ENCODE data around the gene ABTB1.

ABTB1 gene

DNA sequence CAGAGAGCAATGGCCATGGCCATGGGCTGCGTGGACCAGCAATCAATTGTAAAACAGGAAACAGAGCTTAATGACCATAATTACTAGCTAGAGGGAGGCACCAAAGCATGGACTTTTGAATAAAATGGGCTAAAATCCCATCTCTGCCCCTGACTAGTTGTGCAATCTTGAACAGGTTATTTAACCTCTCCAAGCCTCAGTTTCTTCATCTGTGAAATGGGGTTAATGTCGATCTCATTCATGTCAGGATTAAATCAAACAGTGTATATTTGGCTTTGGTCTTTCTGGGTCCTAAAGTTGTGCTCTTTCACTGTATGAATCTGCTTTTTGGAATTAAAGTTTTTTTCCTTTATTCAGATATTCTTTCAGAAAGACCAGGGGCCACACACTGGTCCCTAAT, 36.1 kb downstream of the ABTB1 start:
- Histone ChIP-seq H4K20me1 (ENCODE audit: insufficient read depth, low read length) (no peaks in the 10 kb centered on the region), H3K9me3 (ENCODE audit: low read length) (no peaks in the 10 kb centered on the region), H3K4me1 (ENCODE audit: insufficient read depth, low read length, severe bottlenecking) (no peaks in the 10 kb centered on the region), H3K4me2 (ENCODE audit: low read length) (no peak overlapping the region), H3K4me3 (ENCODE audit: low read depth, low read length, poor library complexity, severe bottlenecking) (no peak overlapping the region), H3K9me2 (ENCODE audit: low read depth, low read length) (no peaks in the 10 kb centered on the region), H2AFZ (ENCODE audit: low read length) (no peak overlapping the region), H3K27me3 (ENCODE audit: insufficient read depth, low read length) (no peaks in the 10 kb centered on the region), H3K27ac (ENCODE audit: low read depth, low read length, poor library complexity, severe bottlenecking) (no peak overlapping the region), H3K79me2 (ENCODE audit: insufficient read depth, low read length) (no peaks in the 10 kb centered on the region), H3K36me3 (ENCODE audit: insufficient read depth, low read length) (no peaks in the 10 kb centered on the region), H3K9ac (ENCODE audit: low read length) (no peak overlapping the region), H3F3A (ENCODE audit: insufficient read depth, low read length) (no peaks in the 10 kb centered on the region)
- TF ChIP-seq, protein P1, sequence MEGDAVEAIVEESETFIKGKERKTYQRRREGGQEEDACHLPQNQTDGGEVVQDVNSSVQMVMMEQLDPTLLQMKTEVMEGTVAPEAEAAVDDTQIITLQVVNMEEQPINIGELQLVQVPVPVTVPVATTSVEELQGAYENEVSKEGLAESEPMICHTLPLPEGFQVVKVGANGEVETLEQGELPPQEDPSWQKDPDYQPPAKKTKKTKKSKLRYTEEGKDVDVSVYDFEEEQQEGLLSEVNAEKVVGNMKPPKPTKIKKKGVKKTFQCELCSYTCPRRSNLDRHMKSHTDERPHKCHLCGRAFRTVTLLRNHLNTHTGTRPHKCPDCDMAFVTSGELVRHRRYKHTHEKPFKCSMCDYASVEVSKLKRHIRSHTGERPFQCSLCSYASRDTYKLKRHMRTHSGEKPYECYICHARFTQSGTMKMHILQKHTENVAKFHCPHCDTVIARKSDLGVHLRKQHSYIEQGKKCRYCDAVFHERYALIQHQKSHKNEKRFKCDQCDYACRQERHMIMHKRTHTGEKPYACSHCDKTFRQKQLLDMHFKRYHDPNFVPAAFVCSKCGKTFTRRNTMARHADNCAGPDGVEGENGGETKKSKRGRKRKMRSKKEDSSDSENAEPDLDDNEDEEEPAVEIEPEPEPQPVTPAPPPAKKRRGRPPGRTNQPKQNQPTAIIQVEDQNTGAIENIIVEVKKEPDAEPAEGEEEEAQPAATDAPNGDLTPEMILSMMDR (IDR thresholded peaks at IDR 0.05; ENCODE audit: low read length): no peak
- TF ChIP-seq EZH2 (IDR thresholded peaks at IDR 0.05; ENCODE audit: borderline replicate concordance, low read length): no peak

DNA sequence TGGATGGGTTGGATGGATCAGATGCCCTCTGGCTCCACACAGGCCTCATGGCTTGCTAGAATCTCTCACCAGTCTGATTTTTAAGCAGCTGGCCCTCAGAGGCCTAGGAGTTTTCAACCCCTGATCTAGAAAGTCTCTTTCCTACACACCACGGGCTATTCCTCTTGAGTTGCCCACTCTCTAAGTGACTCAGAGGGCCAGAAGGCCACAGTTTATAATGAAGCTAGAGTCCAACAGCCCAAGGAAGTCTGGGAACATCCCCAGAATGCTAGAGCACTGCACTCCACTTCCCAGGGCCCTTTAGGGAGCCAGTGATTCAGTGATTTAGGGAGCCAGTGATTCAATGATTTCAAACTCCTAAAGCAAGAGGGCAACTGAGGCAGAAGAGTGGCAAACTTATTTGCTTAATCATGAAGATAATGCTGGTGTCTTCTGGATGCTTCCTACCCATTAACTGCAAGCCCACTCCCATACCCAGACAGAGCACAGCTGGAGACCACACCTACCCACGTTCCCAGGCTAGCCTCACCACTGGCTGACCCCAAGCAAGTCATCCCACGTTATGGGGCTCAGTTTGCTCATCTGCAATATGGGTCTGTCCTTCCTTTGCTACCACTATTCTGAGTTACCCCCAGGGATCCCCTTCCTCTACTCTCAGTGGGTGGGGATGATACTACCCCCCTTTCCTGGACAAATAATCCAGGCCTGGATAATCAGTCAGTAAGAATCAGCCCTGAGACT, 36.7 kb downstream of the ABTB1 start:
- Histone ChIP-seq H3K36me3 (ENCODE audit: insufficient read depth, low read length) (no peaks in the 10 kb centered on the region), H3K4me1 (ENCODE audit: insufficient read depth, low read length, severe bottlenecking) (no peaks in the 10 kb centered on the region), H3K79me2 (ENCODE audit: insufficient read depth, low read length) (no peaks in the 10 kb centered on the region), H3K4me2 (ENCODE audit: low read length) (no peak overlapping the region), H3K9ac (ENCODE audit: low read length) (no peak overlapping the region), H3K27ac (ENCODE audit: low read depth, low read length, poor library complexity, severe bottlenecking) (no peak overlapping the region), H3K27me3 (ENCODE audit: insufficient read depth, low read length) (no peaks in the 10 kb centered on the region), H3K9me2 (ENCODE audit: low read depth, low read length) (no peaks in the 10 kb centered on the region), H3F3A (ENCODE audit: insufficient read depth, low read length) (no peaks in the 10 kb centered on the region), H2AFZ (ENCODE audit: low read length) (no peak overlapping the region), H3K9me3 (ENCODE audit: low read length) (no peaks in the 10 kb centered on the region), H3K4me3 (ENCODE audit: low read depth, low read length, poor library complexity, severe bottlenecking) (no peak overlapping the region), H4K20me1 (ENCODE audit: insufficient read depth, low read length) (no peaks in the 10 kb centered on the region)
- TF ChIP-seq EZH2 (IDR thresholded peaks at IDR 0.05; ENCODE audit: borderline replicate concordance, low read length): no peak
- TF ChIP-seq, protein P1 (IDR thresholded peaks at IDR 0.05; ENCODE audit: low read length): no peak

DNA sequence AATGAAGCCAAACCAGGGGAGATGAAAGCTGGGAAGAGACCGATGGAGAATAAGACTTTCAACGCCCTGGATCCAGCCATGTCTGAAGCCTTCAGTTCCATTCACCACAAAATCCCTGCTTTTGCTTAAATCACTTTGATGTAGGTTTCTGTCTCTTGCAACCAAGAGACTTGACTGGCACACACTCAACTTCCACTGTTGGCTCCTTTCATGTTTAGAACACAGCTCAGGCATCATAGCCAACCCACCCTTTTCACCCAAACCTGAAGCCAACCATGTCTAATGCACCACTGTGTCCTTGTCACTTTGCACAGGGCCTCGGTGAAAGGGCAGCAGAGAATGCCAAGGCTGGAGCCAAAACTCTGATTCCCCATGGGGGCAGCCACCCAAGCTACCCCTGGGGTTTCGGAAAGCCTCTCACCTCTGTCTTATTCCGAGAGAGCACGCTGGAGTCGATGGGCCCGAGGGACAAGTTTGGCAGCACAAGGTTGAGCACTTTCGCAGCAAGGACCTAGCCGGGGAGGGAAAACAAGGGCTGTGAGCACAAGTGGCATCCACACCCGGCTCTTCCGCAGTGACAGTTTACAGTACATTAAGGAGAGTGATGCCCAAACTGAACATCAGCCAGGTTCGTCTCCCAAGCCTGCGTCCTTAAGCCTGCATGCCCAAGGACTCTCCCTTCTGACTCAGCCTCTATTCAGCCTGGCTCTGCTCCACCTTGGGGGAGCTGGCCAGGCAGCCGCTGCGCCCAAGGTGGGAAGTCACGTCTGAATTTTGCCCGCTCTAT, 37.6 kb downstream of the ABTB1 start:
- H3K27ac ChIP-seq (ENCODE audit: low read depth, low read length, poor library complexity, severe bottlenecking): no peak overlapping the region
- no peak overlapping the region for H2AFZ ChIP-seq (ENCODE audit: low read length)
- no peaks in the 10 kb centered on the region for H4K20me1 ChIP-seq (ENCODE audit: insufficient read depth, low read length)
- no peak overlapping the region for H3K4me3 ChIP-seq (ENCODE audit: low read depth, low read length, poor library complexity, severe bottlenecking)
- H3K4me2 ChIP-seq (ENCODE audit: low read length): no peak overlapping the region
- H3K27me3 ChIP-seq (ENCODE audit: insufficient read depth, low read length): no peaks in the 10 kb centered on the region
- TF ChIP-seq, protein P1 (IDR thresholded peaks at IDR 0.05; ENCODE audit: low read length): no peak
- TF ChIP-seq EZH2 (IDR thresholded peaks at IDR 0.05; ENCODE audit: borderline replicate concordance, low read length): no peak
- H3K9me2 ChIP-seq (ENCODE audit: low read depth, low read length): no peaks in the 10 kb centered on the region
- no peaks in the 10 kb centered on the region for H3K36me3 ChIP-seq (ENCODE audit: insufficient read depth, low read length)
- H3K9me3 ChIP-seq (ENCODE audit: low read length): no peaks in the 10 kb centered on the region
- no peaks in the 10 kb centered on the region for H3F3A ChIP-seq (ENCODE audit: insufficient read depth, low read length)
- no peak overlapping the region for H3K9ac ChIP-seq (ENCODE audit: low read length)
- no peaks in the 10 kb centered on the region for H3K4me1 ChIP-seq (ENCODE audit: insufficient read depth, low read length, severe bottlenecking)
- no peaks in the 10 kb centered on the region for H3K79me2 ChIP-seq (ENCODE audit: insufficient read depth, low read length)
